Activated CD4-positive, alpha-beta T cell treated with anti-CD3 and anti-CD28 coated beads, Interleukin-2, amount 50 U/mL, for 24 hours (primary cell): ENCODE measurements around the gene LNX2.
"Not testable (repeated sequence)": the region's sequence is repeated elsewhere in the genome, so short reads cannot be mapped to it uniquely, and the experiment has no call there.

Experiments used
- DNase-seq, 2 donors: peaks; one replicate each; pipeline ENCODE4 v3.0.0-alpha.2; 2020; ENCODE audit warnings: low read depth in 1 of 2, low spot score in 1 of 2

Gene LNX2

DNA sequence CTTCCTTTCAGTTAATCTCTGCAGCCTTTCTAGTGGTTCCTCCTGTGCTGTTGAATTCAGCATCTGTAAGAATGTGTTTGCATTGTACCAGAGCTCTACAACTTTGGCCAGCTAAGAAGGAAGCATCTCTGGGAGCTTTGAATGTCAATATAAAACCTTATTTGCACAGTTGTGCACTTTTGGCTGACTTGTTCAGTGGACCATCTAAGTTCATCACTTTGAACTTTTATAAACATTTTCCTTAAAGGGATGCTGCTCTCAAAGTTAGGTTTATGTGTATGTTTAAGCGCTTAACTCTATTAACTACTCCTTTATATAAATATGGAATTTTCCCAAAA lies 16.9 kb upstream of the LNX2 start:
- no peak for DNase-seq

DNA sequence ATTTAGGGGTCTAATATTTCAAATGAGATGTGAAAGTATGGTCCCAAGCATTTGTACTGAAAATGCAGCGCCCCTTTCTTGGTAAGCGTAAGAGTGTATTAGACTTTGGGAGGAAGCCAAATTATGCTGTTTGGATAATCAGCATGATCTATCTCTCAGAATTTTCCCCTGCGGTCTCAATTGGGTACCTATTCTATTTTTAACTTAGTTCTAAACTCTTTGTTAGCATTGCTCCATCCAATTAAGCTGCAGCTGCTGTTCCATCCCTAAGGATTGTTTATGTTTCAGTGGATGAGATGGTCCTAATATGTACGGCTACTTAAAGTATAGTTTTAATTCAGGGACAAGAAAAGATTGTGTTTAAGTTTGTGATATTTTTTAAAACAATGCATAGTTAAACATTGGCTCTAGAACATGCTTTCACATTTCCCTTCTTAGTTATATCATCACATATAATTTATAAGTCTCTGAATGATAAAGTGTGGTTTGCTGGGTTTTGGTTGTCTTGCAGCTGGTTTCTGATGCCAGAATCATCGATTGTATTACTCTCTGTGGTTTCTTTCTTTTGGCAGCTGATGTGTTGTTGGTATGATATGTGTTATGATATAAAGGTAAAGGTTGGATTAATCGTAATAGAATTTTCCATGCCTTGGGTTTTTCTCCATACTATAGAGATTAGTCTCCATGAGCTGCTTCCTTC lies 16.4 kb upstream of the LNX2 start:
- no peak for DNase-seq

DNA sequence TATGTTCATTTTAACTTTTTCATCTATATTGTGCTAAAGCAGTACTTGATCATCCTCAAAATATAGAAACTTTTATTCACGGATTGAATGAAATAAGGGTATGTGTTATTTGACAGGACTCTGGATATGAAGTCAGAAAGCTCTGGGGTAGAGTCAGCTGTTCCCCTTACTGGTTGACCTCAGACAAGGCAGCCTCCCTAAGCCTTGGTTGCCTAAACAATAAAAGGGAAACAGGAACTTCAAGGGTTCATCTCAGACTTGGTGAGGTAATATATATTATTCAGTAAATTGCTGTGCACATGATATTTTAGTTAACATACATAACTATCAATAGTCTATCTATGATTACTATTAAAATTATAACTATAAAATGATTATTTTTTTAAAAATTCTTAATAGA lies 14.9 kb upstream of the LNX2 start:
- no peak for DNase-seq

DNA sequence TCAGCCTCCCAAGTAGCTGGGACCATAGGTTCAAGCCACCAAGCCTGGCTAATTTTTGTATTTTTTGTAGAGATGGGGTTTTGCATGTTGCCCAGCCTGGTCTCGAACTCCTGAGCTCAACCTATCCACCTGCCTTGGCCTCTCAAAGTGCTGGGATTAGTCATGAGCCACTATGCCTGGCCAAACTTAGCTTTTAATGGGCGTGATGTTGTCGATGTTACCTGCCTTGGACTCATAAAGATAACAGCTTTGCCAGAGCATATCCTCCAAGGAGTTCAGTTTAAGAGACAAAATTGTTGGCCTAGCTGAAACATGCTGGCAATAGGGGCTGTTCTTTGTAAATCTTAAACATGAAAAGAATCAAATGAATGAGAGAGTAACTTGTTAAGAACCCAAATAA lies 14.5 kb upstream of the LNX2 start:
- no peak for DNase-seq

DNA sequence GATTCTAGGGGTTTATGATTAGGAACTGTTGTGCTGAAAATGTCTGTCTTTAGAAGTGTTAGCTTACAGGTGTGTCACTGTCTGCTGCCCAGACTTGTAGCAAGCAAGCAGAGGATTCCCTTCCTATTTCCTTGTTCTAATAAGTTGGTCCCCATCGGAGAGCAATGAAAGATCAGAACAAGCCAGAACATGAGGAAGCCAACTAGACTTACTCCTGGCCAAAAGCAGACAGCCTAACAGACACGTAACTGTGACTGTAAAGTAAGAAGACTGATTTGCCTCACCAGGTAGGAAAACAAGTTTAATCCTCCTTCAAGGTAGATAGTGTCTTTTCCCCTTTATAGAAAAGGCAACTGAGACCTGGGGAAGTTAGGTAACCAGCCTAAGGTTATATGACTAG lies 13.9 kb upstream of the LNX2 start:
- DNase-seq = no peak

DNA sequence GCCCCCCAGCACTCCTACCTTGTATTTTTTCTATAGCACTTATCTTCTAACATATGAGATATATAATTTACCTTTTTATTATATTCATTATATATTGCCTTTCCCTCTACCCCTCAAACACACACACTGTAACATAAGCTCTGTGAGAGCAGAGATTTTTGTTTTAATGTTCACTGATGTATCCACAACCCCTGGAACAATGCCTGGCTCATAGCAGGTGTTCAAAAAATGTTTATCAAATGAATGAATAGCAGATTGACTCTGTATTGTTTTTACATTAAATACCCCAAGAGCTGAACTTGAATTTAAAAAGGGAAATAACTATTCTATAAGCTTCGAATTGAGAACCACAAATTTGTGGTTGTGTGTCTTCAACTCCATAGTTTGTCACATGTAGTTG lies 12.3 kb upstream of the LNX2 start:
- DNase-seq = no peak

DNA sequence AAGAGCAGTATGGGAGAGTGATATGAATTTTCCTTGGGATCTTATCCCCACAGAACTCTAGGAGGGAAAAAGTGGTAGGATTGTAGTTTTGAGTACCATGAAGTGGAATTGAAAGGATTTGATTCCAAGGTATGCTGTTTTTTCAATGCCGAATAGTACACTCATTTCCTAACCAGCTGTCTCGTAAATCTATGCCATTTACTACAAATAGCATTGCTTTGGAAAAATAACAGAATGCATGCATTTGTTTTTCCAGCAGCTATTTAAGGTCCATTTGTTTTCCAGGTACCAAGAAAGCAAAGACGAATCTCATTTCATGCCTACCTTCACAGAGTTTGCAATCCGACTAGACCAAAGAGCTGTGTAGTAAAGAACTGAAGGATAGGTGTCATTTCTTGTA lies 11.9 kb upstream of the LNX2 start:
- no peak for DNase-seq

DNA sequence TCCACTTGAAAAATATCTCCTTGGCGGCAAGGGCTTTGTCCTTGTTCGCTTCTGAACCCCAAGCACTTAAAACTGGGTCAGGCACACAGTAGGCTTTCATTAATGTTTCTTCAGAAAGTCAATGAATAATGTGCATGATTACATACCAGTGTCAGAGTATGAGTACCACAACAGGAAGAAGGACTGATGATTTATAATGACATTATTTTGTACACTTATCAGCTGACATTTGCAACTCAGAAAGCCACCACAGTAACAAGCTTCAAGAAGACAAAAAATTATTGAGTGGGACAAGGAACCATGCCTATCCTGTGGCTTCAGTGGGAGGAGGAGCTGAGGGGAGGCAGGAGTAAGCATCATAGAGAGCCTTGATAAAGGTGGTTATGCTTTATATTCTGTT lies 11.3 kb upstream of the LNX2 start:
- no peak for DNase-seq

DNA sequence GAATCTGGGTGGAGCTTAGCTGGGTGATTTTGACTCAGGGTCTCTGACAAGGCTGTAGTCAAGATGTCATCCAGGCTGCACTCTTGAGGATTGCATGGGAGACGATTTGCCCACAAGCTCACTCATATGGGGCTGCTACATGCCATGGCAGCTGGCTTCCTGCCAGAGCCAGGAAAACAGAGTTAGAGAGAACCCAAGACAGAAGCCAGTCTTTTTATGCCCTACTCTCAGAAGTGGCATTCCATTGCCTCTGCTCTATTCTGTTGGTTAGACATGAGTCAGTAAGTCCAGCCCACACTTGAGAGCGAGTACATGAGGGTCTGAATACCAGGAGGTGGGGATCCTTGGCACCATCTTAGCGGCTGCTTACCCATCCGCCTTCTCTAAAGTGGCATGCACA lies 10.8 kb upstream of the LNX2 start:
- DNase-seq = no peak

DNA sequence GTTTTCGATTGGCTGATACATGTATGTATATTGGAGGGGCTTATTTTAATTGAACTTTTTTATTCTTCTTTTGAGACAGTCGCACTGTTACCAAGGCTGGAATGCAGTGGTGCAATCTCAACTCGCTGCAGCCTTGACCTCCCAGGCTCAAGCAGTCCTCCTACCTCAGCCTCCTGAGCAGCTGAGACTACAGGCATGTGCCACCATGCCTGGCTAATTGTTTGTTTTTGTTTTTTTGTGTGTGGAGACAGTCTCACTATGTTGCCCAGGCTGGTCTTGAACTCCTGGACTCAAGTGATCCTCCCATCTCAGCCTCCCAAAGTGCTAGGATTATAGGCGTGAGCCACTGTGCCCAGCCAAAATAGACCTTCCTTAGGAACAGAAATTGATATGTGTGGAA lies 8.4 kb upstream of the LNX2 start:
- DNase-seq = not testable (repeated sequence)

DNA sequence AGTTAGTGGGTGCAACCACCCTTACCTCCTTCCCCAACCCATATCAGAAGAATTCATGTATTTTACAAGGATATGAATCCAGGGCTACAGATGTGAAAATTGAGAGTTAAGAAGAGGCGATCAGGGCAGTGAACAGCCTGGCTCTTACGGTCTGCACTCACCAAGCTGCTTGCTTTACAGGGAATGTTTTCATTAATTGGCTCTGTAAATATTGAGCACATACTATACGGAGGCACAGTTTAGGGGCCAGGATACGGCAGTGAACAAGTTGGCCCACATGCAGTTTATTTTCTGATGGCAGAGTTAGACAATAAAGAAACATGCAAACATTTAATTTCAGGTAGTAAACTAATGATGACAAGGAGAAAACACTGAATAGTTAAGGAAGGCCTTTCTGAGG lies 7.8 kb upstream of the LNX2 start:
- no peak for DNase-seq

DNA sequence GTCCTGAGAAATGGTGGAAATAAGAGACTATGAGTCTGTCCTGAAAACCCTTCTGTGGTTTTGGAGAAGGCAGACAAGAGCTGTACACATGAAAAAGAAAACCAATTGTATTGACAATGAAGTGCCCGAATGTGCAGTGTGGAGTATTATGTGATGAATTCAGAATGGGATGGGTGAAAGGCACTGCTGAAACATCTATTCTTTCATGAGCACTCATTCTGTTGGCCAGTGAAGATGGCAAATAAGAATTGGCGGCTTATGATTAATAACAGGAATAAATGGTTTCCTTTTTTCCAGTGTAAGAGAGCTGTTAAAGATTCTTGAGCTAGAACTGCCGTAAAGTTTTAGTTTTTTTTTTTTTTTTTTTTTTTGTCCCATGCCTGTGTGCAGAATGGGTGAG lies 7.1 kb upstream of the LNX2 start:
- no peak for DNase-seq

DNA sequence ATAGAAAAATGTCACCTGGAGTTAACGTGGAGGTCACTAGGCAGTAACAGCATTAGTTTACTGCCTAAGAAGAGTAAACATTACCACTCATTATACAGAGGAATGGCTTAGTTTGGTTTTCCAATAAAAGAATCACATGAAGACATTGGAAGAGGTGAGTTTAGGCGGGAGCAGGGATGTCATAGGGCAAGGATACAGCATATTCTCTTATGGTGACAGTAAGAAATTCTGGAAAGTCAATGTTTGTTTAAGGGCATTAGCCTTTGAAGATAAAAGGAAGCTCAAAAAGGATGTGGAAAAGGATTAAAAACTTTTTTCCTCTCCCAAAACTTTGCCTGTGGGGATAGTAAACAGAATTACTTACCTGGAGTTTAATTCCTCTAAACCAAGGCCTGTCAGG lies 5.5 kb upstream of the LNX2 start:
- DNase-seq = no peak

DNA sequence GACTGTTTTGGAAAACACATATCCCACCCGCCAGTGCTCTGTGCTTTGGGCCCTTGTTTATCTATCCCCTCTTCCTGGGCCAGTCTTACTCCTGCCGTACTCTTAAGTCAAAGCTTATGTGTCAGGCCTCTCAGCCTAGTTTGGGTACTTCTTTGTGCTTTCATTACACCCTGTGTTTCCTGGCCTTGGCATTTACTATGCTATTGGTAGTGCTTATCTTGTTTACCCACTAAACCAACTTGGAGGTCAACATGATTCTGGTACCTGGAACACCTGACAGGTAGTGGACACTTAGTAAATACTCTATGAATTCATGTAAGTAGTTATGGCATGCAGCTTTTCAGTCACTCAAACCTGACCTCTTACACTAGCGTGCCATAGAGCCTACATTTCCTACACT lies 3.7 kb upstream of the LNX2 start:
- DNase-seq = no peak

DNA sequence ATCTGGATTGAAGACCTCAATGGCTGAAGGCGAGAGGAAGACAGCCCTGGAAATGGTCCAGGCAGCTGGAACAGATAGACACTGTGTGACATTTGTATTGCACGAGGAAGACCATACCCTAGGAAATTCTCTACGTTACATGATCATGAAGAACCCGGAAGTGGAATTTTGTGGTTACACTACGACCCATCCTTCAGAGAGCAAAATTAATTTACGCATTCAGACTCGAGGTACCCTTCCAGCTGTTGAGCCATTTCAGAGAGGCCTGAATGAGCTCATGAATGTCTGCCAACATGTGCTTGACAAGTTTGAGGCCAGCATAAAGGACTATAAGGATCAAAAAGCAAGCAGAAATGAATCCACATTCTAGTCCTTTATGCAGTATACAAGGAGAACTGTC lies 2.6 kb upstream of the LNX2 start:
- no peak for DNase-seq

DNA sequence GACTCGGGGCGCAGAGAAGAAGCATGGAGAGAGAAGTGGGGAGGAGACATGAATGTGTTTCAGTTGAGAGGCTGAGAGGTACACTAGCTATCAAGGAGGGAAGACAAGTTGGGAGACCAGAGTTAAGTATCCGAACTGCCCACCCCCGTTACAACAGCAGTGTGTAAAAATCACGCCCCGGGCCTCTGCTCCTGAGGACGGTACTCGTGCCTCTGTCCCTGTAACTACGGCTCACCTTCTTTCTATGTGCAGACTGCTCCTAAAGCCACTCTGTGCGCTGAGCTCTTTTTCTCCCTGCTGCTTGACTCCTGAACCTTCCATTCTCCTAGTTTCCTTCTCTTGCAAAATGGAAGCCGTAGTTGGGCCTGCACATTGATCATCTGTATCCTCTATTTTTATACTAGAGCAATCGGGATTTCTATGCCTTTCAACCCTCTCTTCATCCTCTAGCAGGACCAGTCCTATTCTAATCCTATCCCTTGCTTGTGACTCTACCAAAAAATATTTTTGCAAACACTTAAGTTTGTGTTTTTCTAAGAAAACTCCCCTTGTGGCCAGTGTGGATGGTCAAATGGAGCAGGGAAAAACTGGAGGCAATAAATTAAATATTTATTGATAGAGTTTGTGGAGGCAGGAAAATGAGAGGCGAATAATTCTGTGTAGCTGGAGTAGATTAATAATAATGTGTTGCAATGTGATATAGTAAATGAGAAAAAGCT lies 1.9 kb upstream of the LNX2 start:
- DNase-seq = peak in 1 of 2 donors; percentile 3

DNA sequence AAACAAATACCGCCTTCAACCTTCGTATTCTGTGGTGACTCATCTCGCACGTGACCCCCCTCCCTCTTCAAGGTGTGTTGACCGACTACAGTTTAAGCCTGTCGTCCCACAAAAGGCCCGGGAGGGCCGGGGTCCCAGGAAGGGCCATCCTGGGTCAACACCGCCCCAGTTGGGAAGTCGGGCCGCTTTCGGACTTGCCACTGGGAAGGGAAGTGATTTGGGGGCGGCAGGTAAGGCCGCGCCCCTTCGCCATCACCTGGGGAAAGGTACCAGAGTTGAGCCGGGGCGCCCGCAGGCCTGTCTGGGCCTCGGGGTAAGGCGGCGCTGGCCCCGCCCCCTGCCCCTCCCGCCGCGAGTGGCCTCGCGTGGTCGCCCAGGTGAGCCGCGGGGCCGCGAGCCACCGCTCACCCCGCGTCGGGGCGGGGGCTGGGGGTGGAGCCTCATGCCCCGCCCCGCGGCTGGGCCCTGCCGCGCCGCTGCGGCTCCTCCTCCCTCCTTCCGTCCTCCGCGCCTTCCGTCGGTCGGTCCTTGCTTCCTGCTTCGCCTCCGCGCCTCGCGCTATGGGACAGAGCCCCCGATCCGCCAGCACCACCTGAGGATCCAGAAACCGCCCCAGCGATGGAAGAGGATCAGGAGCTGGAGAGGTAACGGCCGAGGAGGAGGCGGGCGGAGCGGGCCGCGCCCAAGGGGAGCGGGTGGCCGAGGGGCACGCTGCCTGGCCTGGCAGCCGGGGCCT lies 1.2 kb upstream of the LNX2 start, which contains the start of gene POLR1D:
Gene POLR1D, plus strand, starts transcription at position 527 of the 736 bp plus-strand sequence. Its CDS starts 92 bp downstream, at position 619.
- DNase-seq = peak; percentile 57 to 74

DNA sequence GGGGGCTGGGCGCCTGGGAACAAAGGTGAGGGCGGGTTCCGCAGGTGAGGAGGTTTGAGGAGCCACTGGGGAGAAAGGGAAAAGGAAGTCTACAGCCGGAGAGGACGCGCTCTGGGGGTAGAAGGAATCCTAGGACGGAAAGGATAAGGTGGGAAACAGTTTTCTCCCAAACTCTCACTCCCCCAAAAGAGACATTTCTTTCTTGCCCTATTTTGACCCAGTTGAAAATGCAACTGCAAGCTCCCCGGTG lies 712 bp upstream of the LNX2 start:
- no peak for DNase-seq

DNA sequence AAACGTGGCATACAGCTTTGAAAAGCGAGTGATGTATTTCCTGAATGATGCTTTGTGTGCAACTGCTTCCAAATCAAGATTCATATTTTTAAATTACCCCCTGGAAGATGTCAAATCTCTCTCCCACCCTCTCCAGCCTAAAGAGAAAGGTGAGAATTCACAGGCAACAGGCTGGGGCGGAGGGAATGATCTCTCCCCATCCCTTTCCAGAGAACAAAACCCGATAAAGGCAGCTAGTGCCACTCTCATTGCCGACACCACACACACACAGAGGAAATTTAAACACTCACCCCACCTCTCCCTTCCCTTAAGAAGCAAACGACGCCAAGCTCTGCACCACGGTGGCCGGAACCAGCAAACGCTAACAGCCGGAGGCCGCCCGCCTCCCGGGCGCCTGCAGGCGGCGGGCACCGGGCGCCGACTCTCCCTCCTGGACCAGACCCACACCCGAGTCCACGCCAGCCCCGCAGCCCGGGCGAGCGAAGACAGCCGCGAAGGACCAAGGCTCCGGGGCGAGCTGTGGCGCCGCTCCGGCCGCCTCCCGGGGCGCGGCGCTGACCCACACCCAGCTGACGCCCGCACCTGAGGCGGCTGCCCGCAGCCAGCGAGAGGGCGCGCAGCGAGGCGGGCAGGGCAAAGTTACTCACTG lies 477 bp downstream of the LNX2 start:
- peak in 1 of 2 donors; percentile 28 for DNase-seq

DNA sequence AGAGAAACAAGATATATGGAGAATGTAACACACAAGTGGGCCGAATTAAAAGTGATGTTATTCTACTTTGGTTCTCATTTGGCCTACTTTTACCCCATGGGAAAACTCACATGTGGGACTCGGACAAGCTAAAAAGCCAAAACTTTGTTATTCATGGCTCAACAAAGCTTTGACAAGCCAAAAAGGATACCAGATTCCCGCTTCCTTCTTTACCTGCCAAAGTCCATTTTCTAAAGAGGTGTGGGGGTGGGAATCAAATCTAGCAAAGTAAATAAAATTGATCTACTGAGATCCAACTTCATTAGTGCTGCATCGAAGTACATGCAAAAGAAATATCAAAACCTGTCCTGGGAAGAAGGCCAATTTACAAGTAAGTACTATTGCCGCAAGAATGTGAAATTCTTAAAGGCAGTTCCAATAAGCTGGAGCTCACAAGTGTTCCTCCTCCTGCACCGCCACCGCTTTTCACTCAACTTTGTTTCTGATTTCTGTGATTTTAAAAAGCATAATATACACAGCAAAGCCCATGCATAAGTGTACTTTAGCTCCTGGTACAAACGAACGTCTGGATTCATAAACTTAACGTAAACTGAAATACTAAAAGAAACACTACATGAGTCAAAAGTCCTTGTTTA lies 1.1 kb downstream of the LNX2 start:
- no peak for DNase-seq

DNA sequence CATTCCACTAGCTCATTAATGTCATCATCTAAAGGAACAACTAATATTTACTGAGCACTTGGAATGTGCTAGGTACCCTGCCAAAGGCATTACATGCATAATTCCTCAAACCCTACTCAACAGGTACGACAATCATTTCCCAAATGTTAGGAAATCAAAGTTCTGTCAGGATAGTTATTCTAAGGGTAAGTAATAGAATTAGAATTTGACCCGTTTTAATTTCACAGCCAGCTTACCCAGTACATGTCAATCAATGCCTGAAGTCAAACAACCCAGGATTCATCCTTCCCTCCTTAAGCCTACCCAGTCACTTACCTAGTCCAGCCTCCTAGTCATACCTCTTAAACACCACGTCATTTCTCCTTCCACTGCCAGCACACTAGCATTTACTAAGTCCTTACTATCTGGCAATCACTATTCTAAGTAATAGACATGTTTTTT lies 2.4 kb downstream of the LNX2 start:
- DNase-seq = no peak

DNA sequence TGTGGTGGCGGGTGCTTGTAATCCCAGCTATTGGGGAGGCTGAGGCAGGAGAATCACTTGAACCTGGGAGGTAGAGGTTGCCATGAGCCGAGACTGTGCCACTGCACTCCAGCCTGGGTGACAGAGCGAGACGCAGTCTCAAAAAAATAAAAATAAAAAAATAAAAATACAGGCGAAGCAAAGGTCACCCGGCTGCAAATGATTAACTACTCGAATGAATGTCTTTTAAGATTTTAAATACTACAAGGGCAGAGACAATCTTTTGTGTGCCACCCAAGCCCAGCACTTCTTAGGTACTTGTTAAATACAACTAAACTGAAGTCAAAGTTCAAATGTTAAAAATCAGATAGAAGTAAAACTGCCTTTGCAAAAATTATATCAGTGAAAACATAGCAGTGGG lies 6.7 kb downstream of the LNX2 start:
- DNase-seq = no peak
